Sigmoid colon (tissue), 4 donors: Measurements from ENCODE around the gene RORB.

Experiments used
- CTCF ChIP-seq, 4 experiments: fragments of 450-650 bp in 3 of 4; fragments of 200-600 bp in 1 of 4; IDR thresholded peaks; one replicate each; pipeline ENCODE4 v1.5.1; 2016 to 2019; ENCODE audit warnings: antibody characterized with exemption in 4 of 4, mild to moderate bottlenecking in 3 of 4, moderate library complexity in 2 of 4
- EP300 ChIP-seq, 4 donors: sonication (generic); formaldehyde crosslinking; IDR thresholded peaks; one replicate each; pipeline ENCODE4 v1.6.1; 2017; ENCODE audit warnings: antibody characterized with exemption in 4 of 4
- POLR2A ChIP-seq, 2 donors: fragments of 450-650 bp; IDR thresholded peaks; one replicate each; pipeline ENCODE4 v1.6.1; 2016; ENCODE audit warnings: antibody characterized with exemption in 2 of 2, mild to moderate bottlenecking in 2 of 2, moderate library complexity in 2 of 2

- no peak for TF ChIP-seq CTCF (IDR thresholded peaks at IDR 0.05)
- TF ChIP-seq EP300 (IDR thresholded peaks at IDR 0.05): no peak
- TF ChIP-seq POLR2A (IDR thresholded peaks at IDR 0.05): no peak
Measured at GRCh38 chr9:74503666-74504065, 6.5 kb downstream of the RORB start.
